ENCODE results near the gene FIBP. TPM values are rescaled to one million over a fixed set of nuclear protein-coding genes. Genes with fewer than 3 reads are reported as not detected.

FIBP gene
- total RNA-seq, 1 donor = 144 TPM

GRCh38 chr11:65919573-65920371 is 31.5 kb upstream of the FIBP start:
- peak overlapping the region; percentile 80 for H3K4me3 ChIP-seq (ENCODE audit: low read depth, low read length)
- no peak for DNase-seq (ENCODE audit: low read depth)
- no peak for TF ChIP-seq CTCF (IDR thresholded peaks at IDR 0.05; ENCODE audit: insufficient read depth, low read depth, low read length)

DNA sequence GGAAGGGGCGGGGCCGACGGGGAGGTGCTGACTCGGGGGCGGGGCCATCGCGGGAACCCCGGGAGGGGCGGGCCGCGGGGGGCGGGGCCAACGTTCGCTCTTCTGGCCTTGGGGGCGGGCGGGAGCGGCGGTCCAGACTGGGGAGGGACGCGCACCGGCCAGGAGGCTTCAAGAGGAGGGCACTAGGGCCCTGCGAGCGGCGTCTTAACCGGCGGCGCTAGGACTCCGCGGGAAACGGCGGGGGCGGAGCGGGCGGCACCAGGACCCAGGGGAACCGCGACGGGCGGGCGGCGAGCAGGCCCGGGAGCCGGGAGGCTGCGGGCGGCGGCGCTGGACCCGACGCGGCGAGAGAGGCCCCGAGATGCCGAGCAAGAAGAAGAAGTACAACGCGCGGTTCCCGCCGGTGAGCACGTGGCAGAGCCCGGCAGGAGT is 30.9 kb upstream of the FIBP start, which contains the start of gene DRAP1:
Gene DRAP1 (plus strand): TSS at position 286 of the 432 bp plus-strand sequence. CDS start 76 bp downstream, at position 362.
- peak within 1 kb of the TSS; percentile 94 for H3K4me3 ChIP-seq (ENCODE audit: low read depth, low read length)
- peak; percentile 99 for DNase-seq (ENCODE audit: low read depth)
- TF ChIP-seq CTCF (IDR thresholded peaks at IDR 0.05; ENCODE audit: insufficient read depth, low read depth, low read length) = no peak

GRCh38 chr11:65918211-65919140 is 30.2 kb upstream of the FIBP start, which contains the start of gene C11orf68:
TSS of gene C11orf68 (minus strand) at chr11:65919062. CDS start at chr11:65919031, 31 bp downstream.
- no peak for TF ChIP-seq CTCF (IDR thresholded peaks at IDR 0.05; ENCODE audit: insufficient read depth, low read depth, low read length)
- no peak for DNase-seq (ENCODE audit: low read depth)
- H3K4me3 ChIP-seq (ENCODE audit: low read depth, low read length) = peak within 1 kb of the TSS; percentile 94

DNA sequence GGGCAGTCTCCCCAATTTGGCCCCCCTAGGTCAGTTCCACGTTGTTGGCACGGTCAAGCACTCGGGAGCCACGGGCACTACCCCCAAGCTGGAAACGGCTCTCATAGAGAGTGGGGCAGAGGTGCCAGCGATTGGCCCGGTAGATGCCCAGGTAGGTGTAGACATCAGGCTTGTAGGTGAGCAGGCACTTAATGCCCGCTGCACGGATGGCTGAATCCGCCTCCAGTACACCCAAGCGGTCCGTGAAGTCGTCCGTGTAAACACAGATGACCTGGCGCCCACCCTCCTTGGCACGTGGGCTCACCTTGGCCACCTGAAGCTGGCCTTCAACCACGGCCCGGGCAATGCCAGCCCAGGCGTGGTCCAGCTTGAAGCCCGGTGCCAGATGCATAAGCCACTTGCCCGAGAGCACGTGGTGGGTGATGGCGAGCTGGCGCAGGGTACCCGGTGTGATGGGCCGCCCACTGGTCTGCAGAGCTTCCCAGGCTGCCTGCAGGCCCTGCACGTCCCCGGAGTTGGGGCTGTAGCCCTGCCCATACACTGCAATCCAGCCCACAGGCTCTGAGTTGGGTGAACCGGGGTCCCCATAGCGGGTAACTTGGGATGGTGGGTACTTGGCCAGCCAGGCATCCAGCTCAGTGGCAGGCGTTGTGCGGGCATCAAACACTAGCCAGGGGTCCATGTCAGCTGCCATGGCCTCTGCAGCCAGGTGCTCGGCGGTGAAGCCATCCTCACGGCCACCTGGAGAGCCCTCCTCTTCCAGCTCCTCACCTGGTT is 29.4 kb upstream of the FIBP start:
- no peak for DNase-seq (ENCODE audit: low read depth)
- no peak for TF ChIP-seq CTCF (IDR thresholded peaks at IDR 0.05; ENCODE audit: insufficient read depth, low read depth, low read length)
- H3K4me3 ChIP-seq (ENCODE audit: low read depth, low read length) = peak overlapping the region; percentile 94

DNA sequence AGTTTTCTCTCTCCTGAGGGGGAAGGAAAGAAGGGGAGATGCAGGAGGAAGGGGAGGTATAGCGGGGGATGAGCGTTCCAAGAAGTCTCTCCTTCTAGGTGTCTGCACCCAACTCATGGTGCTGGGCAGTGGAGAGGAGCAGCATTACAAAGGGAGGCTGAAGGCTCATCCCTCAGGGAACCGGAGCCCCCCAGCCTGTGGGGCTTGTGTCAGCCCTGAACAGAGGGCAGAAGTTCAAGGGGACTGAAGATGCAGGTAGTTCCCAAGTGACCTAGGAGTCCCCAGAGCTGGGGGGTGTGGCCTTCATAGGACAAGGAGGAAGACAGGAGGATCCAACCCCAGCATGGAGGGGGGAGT is 28.8 kb upstream of the FIBP start:
- DNase-seq (ENCODE audit: low read depth) = no peak
- TF ChIP-seq CTCF (IDR thresholded peaks at IDR 0.05; ENCODE audit: insufficient read depth, low read depth, low read length) = no peak
- H3K4me3 ChIP-seq (ENCODE audit: low read depth, low read length) = peak overlapping the region; percentile 94

DNA sequence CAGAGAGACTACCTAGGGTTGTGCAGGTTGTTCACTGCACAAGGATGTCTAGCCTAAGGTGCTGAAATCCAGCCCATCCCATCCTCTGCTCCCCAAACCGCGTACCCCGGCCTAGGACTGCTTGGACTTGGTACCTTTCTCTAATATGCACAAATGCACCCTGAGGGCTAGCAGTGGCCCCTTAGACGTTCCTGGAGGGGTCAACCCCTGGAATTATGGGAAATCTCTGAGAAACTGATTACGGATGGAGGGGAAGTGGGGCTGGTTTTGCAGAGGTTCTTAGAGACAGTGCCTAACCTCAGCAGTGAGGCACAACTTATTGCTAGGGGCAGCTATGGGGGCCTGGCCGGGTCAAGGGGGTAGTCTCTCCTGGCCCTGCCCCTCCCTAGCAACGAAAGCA is 28.1 kb upstream of the FIBP start:
- DNase-seq (ENCODE audit: low read depth) = no peak
- peak overlapping the region; percentile 18 for H3K4me3 ChIP-seq (ENCODE audit: low read depth, low read length)
- no peak for TF ChIP-seq CTCF (IDR thresholded peaks at IDR 0.05; ENCODE audit: insufficient read depth, low read depth, low read length)

Measured in fibroblast of villous mesenchyme (primary cell).